ENCODE results near the gene AMOT. TPM values are rescaled to one million over a fixed set of nuclear protein-coding genes. Genes with fewer than 3 reads are reported as not detected.

The AMOT gene
- total and polyA plus RNA-seq, 4 donors = 1.1 to 2.6 (median 1.9) TPM

DNA sequence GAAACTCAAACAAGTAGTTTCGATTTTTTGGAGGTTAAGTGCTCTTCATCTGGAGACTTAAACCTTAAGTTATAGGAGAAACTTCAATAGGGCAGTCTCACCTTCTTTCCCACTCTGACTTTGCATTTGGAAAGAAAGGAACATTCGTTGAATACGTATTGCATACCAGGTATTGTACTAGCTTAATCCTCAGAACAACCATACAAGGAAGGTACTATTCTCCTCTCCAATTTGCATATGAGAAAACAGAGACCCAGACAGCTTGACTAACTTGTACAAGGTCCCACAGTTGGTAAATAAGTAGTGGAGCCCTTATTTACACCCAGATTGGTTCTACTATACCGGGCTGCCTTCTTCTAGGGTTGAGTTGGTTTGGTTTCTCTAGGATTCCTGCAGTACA is 32.6 kb downstream of the AMOT start:
- DNase-seq (ENCODE audit: low spot score) = no peak
- H3K27me3 ChIP-seq (ENCODE audit: control insufficient read depth in 4 of 4, insufficient read depth in 4 of 4, low read length in 3 of 4) = no peaks in the 10 kb centered on the region
- H3K9ac ChIP-seq (ENCODE audit: low read depth in 1 of 2, low read length in 2 of 2) = no peak overlapping the region
- no peak overlapping the region for H3K27ac ChIP-seq (ENCODE audit: low read depth in 1 of 2, low read length in 2 of 2)
- TF ChIP-seq TAF1 (conservative IDR thresholded peaks at IDR 0.05) (no peak), SP1 (IDR thresholded peaks at IDR 0.05) (no peak), GABPA (IDR thresholded peaks at IDR 0.05 in 1 of 2, conservative IDR thresholded peaks at IDR 0.05 in 1 of 2) (no peak)
- TF ChIP-seq, protein P1, sequence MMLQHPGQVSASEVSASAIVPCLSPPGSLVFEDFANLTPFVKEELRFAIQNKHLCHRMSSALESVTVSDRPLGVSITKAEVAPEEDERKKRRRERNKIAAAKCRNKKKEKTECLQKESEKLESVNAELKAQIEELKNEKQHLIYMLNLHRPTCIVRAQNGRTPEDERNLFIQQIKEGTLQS (IDR thresholded peaks at IDR 0.05) = no peak
- no peaks in the 10 kb centered on the region for H3K9me3 ChIP-seq (ENCODE audit: control insufficient read depth in 4 of 4, low read length in 3 of 4)
- no peak overlapping the region for H3K4me3 ChIP-seq (ENCODE audit: low read depth in 1 of 3, low read length in 3 of 3)
- H3K4me1 ChIP-seq (ENCODE audit: control insufficient read depth in 4 of 4, insufficient read depth in 4 of 4, low read length in 3 of 4) = no peaks in the 10 kb centered on the region
- 90% methylated on average over 4 of the region's 4 CpGs for WGBS
- peaks cover 0 to 2% (median 0%) of the 10 kb centered on the region in 4 donors for H3K36me3 ChIP-seq (ENCODE audit: control insufficient read depth in 4 of 4, insufficient read depth in 3 of 4, low read depth in 1 of 4, low read length in 3 of 4)

DNA sequence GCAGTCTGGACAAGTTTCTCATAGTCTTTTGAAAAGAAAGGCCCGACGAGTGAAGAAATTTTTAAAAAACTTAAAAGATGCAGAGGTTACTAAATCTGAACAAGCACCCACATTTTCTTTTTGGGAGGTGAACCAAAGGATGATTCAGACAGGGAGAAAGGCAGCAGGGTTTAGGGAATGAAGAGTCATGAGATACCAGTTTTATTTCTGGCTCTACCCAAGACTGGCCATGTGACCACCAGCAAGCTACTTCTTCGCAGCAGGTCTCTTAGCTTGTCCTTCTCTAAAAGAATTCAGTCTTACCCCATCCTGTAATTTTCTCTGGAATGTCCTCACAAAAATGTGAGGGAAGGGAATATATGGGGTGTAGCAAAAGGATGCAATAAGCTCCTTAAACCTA is 37.6 kb downstream of the AMOT start:
- no peaks in the 10 kb centered on the region for H3K27me3 ChIP-seq (ENCODE audit: control insufficient read depth in 4 of 4, insufficient read depth in 4 of 4, low read length in 3 of 4)
- no peak for TF ChIP-seq MAX (IDR thresholded peaks at IDR 0.05)
- TF ChIP-seq, protein P1 (IDR thresholded peaks at IDR 0.05) = no peak
- TF ChIP-seq SP1 (IDR thresholded peaks at IDR 0.05) = no peak
- TF ChIP-seq HNF4G (IDR thresholded peaks at IDR 0.05) = no peak
- no peak for TF ChIP-seq FOXA2 (IDR thresholded peaks at IDR 0.05)
- TF ChIP-seq JUND (IDR thresholded peaks at IDR 0.05) = no peak
- TF ChIP-seq, protein P2, sequence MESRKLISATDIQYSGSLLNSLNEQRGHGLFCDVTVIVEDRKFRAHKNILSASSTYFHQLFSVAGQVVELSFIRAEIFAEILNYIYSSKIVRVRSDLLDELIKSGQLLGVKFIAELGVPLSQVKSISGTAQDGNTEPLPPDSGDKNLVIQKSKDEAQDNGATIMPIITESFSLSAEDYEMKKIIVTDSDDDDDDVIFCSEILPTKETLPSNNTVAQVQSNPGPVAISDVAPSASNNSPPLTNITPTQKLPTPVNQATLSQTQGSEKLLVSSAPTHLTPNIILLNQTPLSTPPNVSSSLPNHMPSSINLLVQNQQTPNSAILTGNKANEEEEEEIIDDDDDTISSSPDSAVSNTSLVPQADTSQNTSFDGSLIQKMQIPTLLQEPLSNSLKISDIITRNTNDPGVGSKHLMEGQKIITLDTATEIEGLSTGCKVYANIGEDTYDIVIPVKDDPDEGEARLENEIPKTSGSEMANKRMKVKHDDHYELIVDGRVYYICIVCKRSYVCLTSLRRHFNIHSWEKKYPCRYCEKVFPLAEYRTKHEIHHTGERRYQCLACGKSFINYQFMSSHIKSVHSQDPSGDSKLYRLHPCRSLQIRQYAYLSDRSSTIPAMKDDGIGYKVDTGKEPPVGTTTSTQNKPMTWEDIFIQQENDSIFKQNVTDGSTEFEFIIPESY (IDR thresholded peaks at IDR 0.05) = no peak
- TF ChIP-seq RXRA (IDR thresholded peaks at IDR 0.05) = no peak
- TF ChIP-seq, protein P3, sequence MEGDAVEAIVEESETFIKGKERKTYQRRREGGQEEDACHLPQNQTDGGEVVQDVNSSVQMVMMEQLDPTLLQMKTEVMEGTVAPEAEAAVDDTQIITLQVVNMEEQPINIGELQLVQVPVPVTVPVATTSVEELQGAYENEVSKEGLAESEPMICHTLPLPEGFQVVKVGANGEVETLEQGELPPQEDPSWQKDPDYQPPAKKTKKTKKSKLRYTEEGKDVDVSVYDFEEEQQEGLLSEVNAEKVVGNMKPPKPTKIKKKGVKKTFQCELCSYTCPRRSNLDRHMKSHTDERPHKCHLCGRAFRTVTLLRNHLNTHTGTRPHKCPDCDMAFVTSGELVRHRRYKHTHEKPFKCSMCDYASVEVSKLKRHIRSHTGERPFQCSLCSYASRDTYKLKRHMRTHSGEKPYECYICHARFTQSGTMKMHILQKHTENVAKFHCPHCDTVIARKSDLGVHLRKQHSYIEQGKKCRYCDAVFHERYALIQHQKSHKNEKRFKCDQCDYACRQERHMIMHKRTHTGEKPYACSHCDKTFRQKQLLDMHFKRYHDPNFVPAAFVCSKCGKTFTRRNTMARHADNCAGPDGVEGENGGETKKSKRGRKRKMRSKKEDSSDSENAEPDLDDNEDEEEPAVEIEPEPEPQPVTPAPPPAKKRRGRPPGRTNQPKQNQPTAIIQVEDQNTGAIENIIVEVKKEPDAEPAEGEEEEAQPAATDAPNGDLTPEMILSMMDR (IDR thresholded peaks at IDR 0.05; ENCODE audit: low read depth, low read length, missing input control) = no peak
- TF ChIP-seq YY1 (IDR thresholded peaks at IDR 0.05) = no peak
- no peak for TF ChIP-seq FOXA1 (IDR thresholded peaks at IDR 0.05)
- TF ChIP-seq EGR1 (IDR thresholded peaks at IDR 0.05; ENCODE audit: low read depth in 2 of 2) = no peak
- TF ChIP-seq, protein P4, sequence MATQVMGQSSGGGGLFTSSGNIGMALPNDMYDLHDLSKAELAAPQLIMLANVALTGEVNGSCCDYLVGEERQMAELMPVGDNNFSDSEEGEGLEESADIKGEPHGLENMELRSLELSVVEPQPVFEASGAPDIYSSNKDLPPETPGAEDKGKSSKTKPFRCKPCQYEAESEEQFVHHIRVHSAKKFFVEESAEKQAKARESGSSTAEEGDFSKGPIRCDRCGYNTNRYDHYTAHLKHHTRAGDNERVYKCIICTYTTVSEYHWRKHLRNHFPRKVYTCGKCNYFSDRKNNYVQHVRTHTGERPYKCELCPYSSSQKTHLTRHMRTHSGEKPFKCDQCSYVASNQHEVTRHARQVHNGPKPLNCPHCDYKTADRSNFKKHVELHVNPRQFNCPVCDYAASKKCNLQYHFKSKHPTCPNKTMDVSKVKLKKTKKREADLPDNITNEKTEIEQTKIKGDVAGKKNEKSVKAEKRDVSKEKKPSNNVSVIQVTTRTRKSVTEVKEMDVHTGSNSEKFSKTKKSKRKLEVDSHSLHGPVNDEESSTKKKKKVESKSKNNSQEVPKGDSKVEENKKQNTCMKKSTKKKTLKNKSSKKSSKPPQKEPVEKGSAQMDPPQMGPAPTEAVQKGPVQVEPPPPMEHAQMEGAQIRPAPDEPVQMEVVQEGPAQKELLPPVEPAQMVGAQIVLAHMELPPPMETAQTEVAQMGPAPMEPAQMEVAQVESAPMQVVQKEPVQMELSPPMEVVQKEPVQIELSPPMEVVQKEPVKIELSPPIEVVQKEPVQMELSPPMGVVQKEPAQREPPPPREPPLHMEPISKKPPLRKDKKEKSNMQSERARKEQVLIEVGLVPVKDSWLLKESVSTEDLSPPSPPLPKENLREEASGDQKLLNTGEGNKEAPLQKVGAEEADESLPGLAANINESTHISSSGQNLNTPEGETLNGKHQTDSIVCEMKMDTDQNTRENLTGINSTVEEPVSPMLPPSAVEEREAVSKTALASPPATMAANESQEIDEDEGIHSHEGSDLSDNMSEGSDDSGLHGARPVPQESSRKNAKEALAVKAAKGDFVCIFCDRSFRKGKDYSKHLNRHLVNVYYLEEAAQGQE (IDR thresholded peaks at IDR 0.05) = no peak
- no peak for TF ChIP-seq RAD21 (IDR thresholded peaks at IDR 0.05)
- no peak for TF ChIP-seq HNF4A (conservative IDR thresholded peaks at IDR 0.05)
- no peak for TF ChIP-seq GABPA (IDR thresholded peaks at IDR 0.05 in 1 of 2, conservative IDR thresholded peaks at IDR 0.05 in 1 of 2)
- no peak for TF ChIP-seq TAF1 (conservative IDR thresholded peaks at IDR 0.05)
- TF ChIP-seq NR2F2 (IDR thresholded peaks at IDR 0.05) = no peak
- H3K9ac ChIP-seq (ENCODE audit: low read depth in 1 of 2, low read length in 2 of 2) = no peak overlapping the region
- no peaks in the 10 kb centered on the region for H3K9me3 ChIP-seq (ENCODE audit: control insufficient read depth in 4 of 4, low read length in 3 of 4)
- H3K4me3 ChIP-seq (ENCODE audit: low read depth in 1 of 3, low read length in 3 of 3) = no peak overlapping the region
- H3K4me1 ChIP-seq (ENCODE audit: control insufficient read depth in 4 of 4, insufficient read depth in 4 of 4, low read length in 3 of 4) = no peaks in the 10 kb centered on the region
- DNase-seq (ENCODE audit: low spot score) = no peak
- WGBS = over 99% methylated on average over 3 of the region's 3 CpGs
- H3K36me3 ChIP-seq (ENCODE audit: control insufficient read depth in 4 of 4, insufficient read depth in 3 of 4, low read depth in 1 of 4, low read length in 3 of 4) = no peaks in the 10 kb centered on the region
- H3K27ac ChIP-seq (ENCODE audit: low read depth in 1 of 2, low read length in 2 of 2) = no peak overlapping the region

All from liver (tissue), 9 donors.